Esophagus muscularis mucosa (tissue), 3 donors: ENCODE measurements around the gene PCBP3.

Source experiments
- CTCF ChIP-seq, 3 experiments: fragments of 200-600 bp in 2 of 3; fragments of 450-650 bp in 1 of 3; sonication (generic) in 2 of 3; IDR thresholded peaks; one replicate each; pipeline ENCODE4 v1.5.1; 2017 to 2019; ENCODE audit warnings: antibody characterized with exemption in 3 of 3, mild to moderate bottlenecking in 2 of 3, moderate library complexity in 1 of 3
- POLR2A ChIP-seq: fragments of 450-650 bp; IDR thresholded peaks from one replicate; pipeline ENCODE4 v1.6.1; 2017; ENCODE audit warnings: antibody characterized with exemption, moderate library complexity, mild to moderate bottlenecking, low read depth
- POLR2AphosphoS5 ChIP-seq, 2 donors: sonication (generic); formaldehyde crosslinking; IDR thresholded peaks; one replicate each; pipeline ENCODE4 v1.6.1; 2017; ENCODE audit warnings: antibody characterized with exemption in 2 of 2

GRCh38 chr21:45736690-45737484 is 93.4 kb downstream of the PCBP3 start:
- TF ChIP-seq POLR2A: no peak
- no peak for TF ChIP-seq CTCF (IDR thresholded peaks at IDR 0.05)
- TF ChIP-seq POLR2AphosphoS5 (IDR thresholded peaks at IDR 0.05): no peak
